ENCODE results near the gene PPP1R12C.

The PPP1R12C gene

GRCh38 chr19:55088543-55089341 is 28.7 kb downstream of the PPP1R12C start:
- peak; percentile 78 to 86 (median 79) for DNase-seq

- DNase-seq: no peak
Observed at GRCh38 chr19:55088021-55088451, 29.4 kb downstream of the PPP1R12C start.

- peak; percentile 55 to 75 (median 63) for DNase-seq
Observed at GRCh38 chr19:55087542-55087901, 29.9 kb downstream of the PPP1R12C start.

- peak; percentile 84 to 95 (median 90) for DNase-seq
Observed at GRCh38 chr19:55086730-55087541, 30.5 kb downstream of the PPP1R12C start.

GRCh38 chr19:55085923-55086715 is 31.3 kb downstream of the PPP1R12C start:
- DNase-seq: no peak

GRCh38 chr19:55084416-55084815 is 33.0 kb downstream of the PPP1R12C start:
- DNase-seq: no peak

- peak in 1 of 3 donors; percentile 28 for DNase-seq
Observed at GRCh38 chr19:55083004-55083850, 34.2 kb downstream of the PPP1R12C start.

GRCh38 chr19:55082020-55082851 is 35.2 kb downstream of the PPP1R12C start:
- DNase-seq: peak; percentile 63 to 81 (median 76)

GRCh38 chr19:55081770-55082019 is 35.7 kb downstream of the PPP1R12C start:
- no peak for DNase-seq

- peak; percentile 80 to 91 (median 84) for DNase-seq
Observed at GRCh38 chr19:55080968-55081769, 36.3 kb downstream of the PPP1R12C start.

GRCh38 chr19:55080121-55080967 is 37.1 kb downstream of the PPP1R12C start:
- DNase-seq: peak; percentile 81 to 91 (median 85)

- DNase-seq: no peak
Observed at GRCh38 chr19:55079400-55080038, 37.9 kb downstream of the PPP1R12C start.

GRCh38 chr19:55078996-55079395 is 38.4 kb downstream of the PPP1R12C start:
- no peak for DNase-seq

- no peak for DNase-seq
Observed at GRCh38 chr19:55077106-55077505, 40.3 kb downstream of the PPP1R12C start.

- DNase-seq: no peak
Observed at GRCh38 chr19:55076321-55076720, 41.1 kb downstream of the PPP1R12C start.

- peak; percentile 57 to 69 (median 68) for DNase-seq
Observed at GRCh38 chr19:55075371-55075998, 42.0 kb downstream of the PPP1R12C start, which contains the start of gene EPS8L1. Gene EPS8L1, plus strand, starts transcription at chr19:55075869. Its CDS starts 576 bp downstream, at chr19:55076445.

GRCh38 chr19:55071913-55072312 is 45.5 kb downstream of the PPP1R12C start:
- DNase-seq: no peak

- DNase-seq: peak; percentile 54 to 56 (median 55)
Observed at GRCh38 chr19:55071129-55071502, 46.3 kb downstream of the PPP1R12C start.
